ENCODE results near the gene CLASP1.

DNA sequence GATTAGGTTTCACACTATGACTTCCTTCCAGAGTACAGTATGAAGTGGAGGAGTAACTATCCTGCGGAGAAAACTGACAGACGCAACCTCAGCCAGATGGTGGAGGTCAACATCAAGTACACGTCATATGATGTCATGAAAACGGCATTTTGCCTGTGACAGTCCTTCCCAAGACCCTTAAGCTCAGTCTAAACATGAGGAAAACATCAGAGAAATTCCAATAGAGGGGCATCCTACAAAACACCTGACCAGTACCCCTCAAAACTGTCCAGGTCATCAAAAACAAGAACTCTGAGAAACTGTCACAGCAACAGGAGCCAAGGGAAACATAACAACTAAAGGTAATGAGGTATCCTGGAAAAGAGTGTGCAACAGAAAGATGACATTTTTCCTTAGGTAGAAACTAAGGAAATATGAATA is 116.9 kb downstream of the CLASP1 start:
- TF ChIP-seq, protein P1, sequence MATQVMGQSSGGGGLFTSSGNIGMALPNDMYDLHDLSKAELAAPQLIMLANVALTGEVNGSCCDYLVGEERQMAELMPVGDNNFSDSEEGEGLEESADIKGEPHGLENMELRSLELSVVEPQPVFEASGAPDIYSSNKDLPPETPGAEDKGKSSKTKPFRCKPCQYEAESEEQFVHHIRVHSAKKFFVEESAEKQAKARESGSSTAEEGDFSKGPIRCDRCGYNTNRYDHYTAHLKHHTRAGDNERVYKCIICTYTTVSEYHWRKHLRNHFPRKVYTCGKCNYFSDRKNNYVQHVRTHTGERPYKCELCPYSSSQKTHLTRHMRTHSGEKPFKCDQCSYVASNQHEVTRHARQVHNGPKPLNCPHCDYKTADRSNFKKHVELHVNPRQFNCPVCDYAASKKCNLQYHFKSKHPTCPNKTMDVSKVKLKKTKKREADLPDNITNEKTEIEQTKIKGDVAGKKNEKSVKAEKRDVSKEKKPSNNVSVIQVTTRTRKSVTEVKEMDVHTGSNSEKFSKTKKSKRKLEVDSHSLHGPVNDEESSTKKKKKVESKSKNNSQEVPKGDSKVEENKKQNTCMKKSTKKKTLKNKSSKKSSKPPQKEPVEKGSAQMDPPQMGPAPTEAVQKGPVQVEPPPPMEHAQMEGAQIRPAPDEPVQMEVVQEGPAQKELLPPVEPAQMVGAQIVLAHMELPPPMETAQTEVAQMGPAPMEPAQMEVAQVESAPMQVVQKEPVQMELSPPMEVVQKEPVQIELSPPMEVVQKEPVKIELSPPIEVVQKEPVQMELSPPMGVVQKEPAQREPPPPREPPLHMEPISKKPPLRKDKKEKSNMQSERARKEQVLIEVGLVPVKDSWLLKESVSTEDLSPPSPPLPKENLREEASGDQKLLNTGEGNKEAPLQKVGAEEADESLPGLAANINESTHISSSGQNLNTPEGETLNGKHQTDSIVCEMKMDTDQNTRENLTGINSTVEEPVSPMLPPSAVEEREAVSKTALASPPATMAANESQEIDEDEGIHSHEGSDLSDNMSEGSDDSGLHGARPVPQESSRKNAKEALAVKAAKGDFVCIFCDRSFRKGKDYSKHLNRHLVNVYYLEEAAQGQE (IDR thresholded peaks at IDR 0.05): no peak
- TF ChIP-seq, protein P2, sequence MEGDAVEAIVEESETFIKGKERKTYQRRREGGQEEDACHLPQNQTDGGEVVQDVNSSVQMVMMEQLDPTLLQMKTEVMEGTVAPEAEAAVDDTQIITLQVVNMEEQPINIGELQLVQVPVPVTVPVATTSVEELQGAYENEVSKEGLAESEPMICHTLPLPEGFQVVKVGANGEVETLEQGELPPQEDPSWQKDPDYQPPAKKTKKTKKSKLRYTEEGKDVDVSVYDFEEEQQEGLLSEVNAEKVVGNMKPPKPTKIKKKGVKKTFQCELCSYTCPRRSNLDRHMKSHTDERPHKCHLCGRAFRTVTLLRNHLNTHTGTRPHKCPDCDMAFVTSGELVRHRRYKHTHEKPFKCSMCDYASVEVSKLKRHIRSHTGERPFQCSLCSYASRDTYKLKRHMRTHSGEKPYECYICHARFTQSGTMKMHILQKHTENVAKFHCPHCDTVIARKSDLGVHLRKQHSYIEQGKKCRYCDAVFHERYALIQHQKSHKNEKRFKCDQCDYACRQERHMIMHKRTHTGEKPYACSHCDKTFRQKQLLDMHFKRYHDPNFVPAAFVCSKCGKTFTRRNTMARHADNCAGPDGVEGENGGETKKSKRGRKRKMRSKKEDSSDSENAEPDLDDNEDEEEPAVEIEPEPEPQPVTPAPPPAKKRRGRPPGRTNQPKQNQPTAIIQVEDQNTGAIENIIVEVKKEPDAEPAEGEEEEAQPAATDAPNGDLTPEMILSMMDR (IDR thresholded peaks at IDR 0.05; ENCODE audit: low read depth, low read length, missing input control): no peak
- TF ChIP-seq YY1 (IDR thresholded peaks at IDR 0.05) (no peak), GABPA (IDR thresholded peaks at IDR 0.05 in 1 of 2, conservative IDR thresholded peaks at IDR 0.05 in 1 of 2) (no peak), TAF1 (conservative IDR thresholded peaks at IDR 0.05) (no peak), RAD21 (IDR thresholded peaks at IDR 0.05) (no peak), FOXA1 (IDR thresholded peaks at IDR 0.05) (no peak)
- TF ChIP-seq, protein P3, sequence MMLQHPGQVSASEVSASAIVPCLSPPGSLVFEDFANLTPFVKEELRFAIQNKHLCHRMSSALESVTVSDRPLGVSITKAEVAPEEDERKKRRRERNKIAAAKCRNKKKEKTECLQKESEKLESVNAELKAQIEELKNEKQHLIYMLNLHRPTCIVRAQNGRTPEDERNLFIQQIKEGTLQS (IDR thresholded peaks at IDR 0.05): no peak
